ENCODE results near the gene PAM. TPM values are rescaled to one million over a fixed set of nuclear protein-coding genes. Genes with fewer than 3 reads are reported as not detected.

Gene PAM
- total RNA-seq, 4 donors from 2014 or later, result 73.0 to 181 (median 138) TPM

DNA sequence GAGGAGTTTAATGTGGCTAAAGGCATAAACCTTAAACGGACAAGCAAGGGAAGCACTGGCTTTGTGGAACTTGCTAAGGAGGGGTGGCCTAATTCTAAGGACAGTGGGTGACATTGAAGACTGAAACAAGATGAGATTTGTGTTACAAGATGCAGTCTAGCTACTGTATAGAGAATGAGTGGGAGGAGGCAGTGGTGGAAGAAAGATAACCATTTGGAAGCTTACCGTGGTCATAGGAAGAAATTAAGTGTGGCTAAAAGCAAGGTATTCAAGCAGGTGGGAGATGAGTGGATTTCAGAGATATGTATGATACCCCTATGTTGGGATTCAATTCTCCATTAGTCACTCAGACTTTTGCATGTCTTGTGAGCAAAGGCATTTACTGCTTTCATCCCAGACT lies 4.6 kb downstream of the PAM start:
- peaks cover 4 to 51% (median 19%) of the 10 kb centered on the region in 4 donors for H3K4me1 ChIP-seq
- intact Hi-C loops (cut with DNase I; ENCODE audit: low total_unique reads) (no loop called here), in situ Hi-C loops (cut with MboI; ENCODE audit: low pct_ligation_motif_present in 1 of 4, low pct_unique_long_range_greater_than_20kb in 1 of 4, low sequenced_read_pairs in 3 of 4) (loop anchor here in 1 of 4 donors (25.0 kb wide), 1 partner anchor 378 kb away; no protein-coding TSS in a partner anchor)
- H3K4me3 ChIP-seq, result no peak overlapping the region
- 79 to 80% methylated on average over 2 of the region's 2 CpGs for WGBS, 2 donors (ENCODE audit: low coverage in 1 of 2)
- no peaks in the 10 kb centered on the region for H3K36me3 ChIP-seq
- TF ChIP-seq POLR2AphosphoS5 (IDR thresholded peaks at IDR 0.05) (no peak), POLR2A (IDR thresholded peaks at IDR 0.05) (no peak), EP300 (IDR thresholded peaks at IDR 0.05; ENCODE audit: low read depth) (no peak)
- TF ChIP-seq, protein P1, sequence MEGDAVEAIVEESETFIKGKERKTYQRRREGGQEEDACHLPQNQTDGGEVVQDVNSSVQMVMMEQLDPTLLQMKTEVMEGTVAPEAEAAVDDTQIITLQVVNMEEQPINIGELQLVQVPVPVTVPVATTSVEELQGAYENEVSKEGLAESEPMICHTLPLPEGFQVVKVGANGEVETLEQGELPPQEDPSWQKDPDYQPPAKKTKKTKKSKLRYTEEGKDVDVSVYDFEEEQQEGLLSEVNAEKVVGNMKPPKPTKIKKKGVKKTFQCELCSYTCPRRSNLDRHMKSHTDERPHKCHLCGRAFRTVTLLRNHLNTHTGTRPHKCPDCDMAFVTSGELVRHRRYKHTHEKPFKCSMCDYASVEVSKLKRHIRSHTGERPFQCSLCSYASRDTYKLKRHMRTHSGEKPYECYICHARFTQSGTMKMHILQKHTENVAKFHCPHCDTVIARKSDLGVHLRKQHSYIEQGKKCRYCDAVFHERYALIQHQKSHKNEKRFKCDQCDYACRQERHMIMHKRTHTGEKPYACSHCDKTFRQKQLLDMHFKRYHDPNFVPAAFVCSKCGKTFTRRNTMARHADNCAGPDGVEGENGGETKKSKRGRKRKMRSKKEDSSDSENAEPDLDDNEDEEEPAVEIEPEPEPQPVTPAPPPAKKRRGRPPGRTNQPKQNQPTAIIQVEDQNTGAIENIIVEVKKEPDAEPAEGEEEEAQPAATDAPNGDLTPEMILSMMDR (IDR thresholded peaks at IDR 0.05), result no peak
- no peak for DNase-seq
- no peaks in the 10 kb centered on the region for H3K9me3 ChIP-seq
- no peak overlapping the region for H3K27ac ChIP-seq
- no peaks in the 10 kb centered on the region for H3K27me3 ChIP-seq

DNA sequence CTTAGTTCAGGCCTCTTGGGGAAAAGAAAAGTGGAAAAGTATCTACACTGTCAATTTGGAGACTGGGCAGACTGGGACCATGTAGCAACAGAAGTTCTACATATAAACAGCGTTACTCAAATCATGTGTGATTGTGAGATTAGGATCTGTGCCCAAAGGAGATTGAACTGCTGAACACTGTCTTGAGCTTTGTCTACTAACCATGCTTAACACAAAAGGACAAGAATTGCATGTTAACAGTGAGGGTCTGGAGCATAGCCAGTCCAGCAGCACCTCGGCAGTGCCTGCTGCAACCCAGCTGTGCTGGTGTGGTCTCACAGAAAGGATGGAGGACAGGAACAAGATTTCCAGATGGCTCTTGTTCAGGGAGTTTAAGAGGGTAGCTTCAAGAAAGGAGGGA lies 5.7 kb downstream of the PAM start:
- Histone ChIP-seq H3K4me3 (no peak overlapping the region), H3K27me3 (no peaks in the 10 kb centered on the region), H3K27ac (peak overlapping the region; percentile 27 to 42 (median 34)), H3K4me1 (peaks cover 4 to 50% (median 18%) of the 10 kb centered on the region in 4 donors), H3K9me3 (no peaks in the 10 kb centered on the region), H3K36me3 (no peaks in the 10 kb centered on the region)
- no peak for DNase-seq
- WGBS, 2 donors (ENCODE audit: low coverage in 1 of 2), result 50 to 51% methylated on average over 1 to 2 of the region's 2 CpGs
- TF ChIP-seq EP300 (IDR thresholded peaks at IDR 0.05; ENCODE audit: low read depth), result no peak
- TF ChIP-seq, protein P1 (IDR thresholded peaks at IDR 0.05), result no peak
- TF ChIP-seq POLR2AphosphoS5 (IDR thresholded peaks at IDR 0.05), result no peak
- TF ChIP-seq POLR2A (IDR thresholded peaks at IDR 0.05), result no peak
- in situ Hi-C loops (cut with MboI; ENCODE audit: low pct_ligation_motif_present in 1 of 4, low pct_unique_long_range_greater_than_20kb in 1 of 4, low sequenced_read_pairs in 3 of 4), result loop anchor here in 1 of 4 donors (25.0 kb wide), 1 partner anchor 376 kb away; no protein-coding TSS in a partner anchor
- intact Hi-C loops (cut with DNase I; ENCODE audit: low total_unique reads), result no loop called here

DNA sequence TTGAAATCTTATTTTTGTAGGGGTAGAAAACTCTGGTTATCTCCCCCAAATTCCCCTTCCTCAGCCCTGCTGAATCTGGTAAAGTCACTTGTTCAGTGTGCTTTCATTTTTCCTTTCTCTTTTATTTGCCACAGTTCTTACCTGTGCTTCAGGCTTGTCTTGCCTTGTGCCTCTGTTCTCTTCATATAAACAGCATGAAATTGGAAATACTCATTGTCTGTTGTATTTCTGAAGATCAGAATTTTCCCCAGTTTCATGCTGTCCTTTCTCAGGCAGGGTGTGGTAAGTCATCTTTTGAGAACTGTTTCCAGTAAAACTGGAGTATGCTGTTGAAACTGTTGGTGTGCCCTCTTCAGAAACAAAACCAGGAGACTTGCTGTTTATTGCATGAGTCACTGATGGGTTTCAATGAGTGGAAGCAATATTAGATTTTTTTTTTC lies 7.0 kb downstream of the PAM start:
- TF ChIP-seq POLR2A (IDR thresholded peaks at IDR 0.05) (no peak), POLR2AphosphoS5 (IDR thresholded peaks at IDR 0.05) (no peak), EP300 (IDR thresholded peaks at IDR 0.05; ENCODE audit: low read depth) (no peak)
- TF ChIP-seq, protein P1 (IDR thresholded peaks at IDR 0.05), result no peak
- DNase-seq, result no peak
- peaks cover 0 to 47% (median 13%) of the 10 kb centered on the region in 4 donors for H3K4me1 ChIP-seq
- in situ Hi-C loops (cut with MboI; ENCODE audit: low pct_ligation_motif_present in 1 of 4, low pct_unique_long_range_greater_than_20kb in 1 of 4, low sequenced_read_pairs in 3 of 4), result loop anchor here in 1 of 4 donors (25.0 kb wide), 1 partner anchor 375 kb away; no protein-coding TSS in a partner anchor
- no peaks in the 10 kb centered on the region for H3K36me3 ChIP-seq
- H3K27me3 ChIP-seq, result no peaks in the 10 kb centered on the region
- no peaks in the 10 kb centered on the region for H3K9me3 ChIP-seq
- peak overlapping the region in 3 of 4 donors; percentile 25 to 52 (median 48) for H3K27ac ChIP-seq
- H3K4me3 ChIP-seq, result peak overlapping the region in 1 of 4 donors; percentile 5
- intact Hi-C loops (cut with DNase I; ENCODE audit: low total_unique reads), result no loop called here

DNA sequence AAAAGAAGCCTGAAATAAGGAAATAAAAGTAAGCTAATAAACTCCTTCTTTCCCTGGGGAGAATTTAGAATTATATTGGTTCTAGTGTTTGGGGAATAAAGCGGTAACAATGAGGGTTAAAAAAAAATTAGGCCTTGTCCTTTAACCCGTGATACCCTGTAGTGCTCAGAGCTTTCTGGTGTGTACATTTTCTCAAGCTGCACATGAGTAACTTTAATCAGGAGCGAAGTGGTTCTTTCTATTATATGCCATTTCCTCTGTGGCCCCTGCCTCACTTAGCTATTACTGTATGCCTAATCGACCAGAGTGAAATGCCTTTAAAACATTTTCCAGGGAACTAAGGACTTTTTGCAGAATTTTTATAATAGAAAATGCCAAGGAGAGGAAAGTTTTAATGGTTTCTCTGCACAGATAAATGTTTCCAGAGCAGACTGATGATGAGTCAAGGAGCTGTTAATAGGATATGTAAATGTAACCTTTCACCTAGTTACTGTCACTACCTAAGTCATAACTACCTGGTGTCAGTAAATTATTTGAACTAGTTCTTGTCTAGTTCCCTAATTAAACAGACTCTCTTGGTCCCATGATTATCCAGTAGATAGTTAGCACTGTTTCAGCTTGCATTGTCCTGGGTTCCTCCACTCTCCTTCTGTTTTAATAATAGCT lies 7.6 kb downstream of the PAM start:
- Histone ChIP-seq H3K27me3 (no peaks in the 10 kb centered on the region), H3K36me3 (no peaks in the 10 kb centered on the region), H3K4me3 (no peak overlapping the region), H3K9me3 (no peaks in the 10 kb centered on the region), H3K4me1 (peaks cover 0 to 44% (median 11%) of the 10 kb centered on the region in 4 donors), H3K27ac (peak overlapping the region in 1 of 4 donors; percentile 25)
- in situ Hi-C loops (cut with MboI; ENCODE audit: low pct_ligation_motif_present in 1 of 4, low pct_unique_long_range_greater_than_20kb in 1 of 4, low sequenced_read_pairs in 3 of 4) (loop anchor here in 1 of 4 donors (25.0 kb wide), 1 partner anchor 375 kb away; no protein-coding TSS in a partner anchor), intact Hi-C loops (cut with DNase I; ENCODE audit: low total_unique reads) (no loop called here)
- 65 to 78% methylated on average over 4 of the region's 4 CpGs for WGBS, 2 donors (ENCODE audit: low coverage in 1 of 2)
- TF ChIP-seq POLR2A (IDR thresholded peaks at IDR 0.05), result no peak
- TF ChIP-seq, protein P1 (IDR thresholded peaks at IDR 0.05), result no peak
- no peak for TF ChIP-seq POLR2AphosphoS5 (IDR thresholded peaks at IDR 0.05)
- TF ChIP-seq EP300 (IDR thresholded peaks at IDR 0.05; ENCODE audit: low read depth), result no peak
- no peak for DNase-seq

Measured in transverse colon (tissue), 4 donors.